ENCODE data around the gene CAMK2B. TPM values are rescaled to one million over a fixed set of nuclear protein-coding genes. Genes with fewer than 3 reads are reported as not detected.

CAMK2B gene
- total and polyA plus RNA-seq, 2 of the 13 experiments (the other 11 are each of a cell fraction or from before 2014, with no cell fraction given) = 0.27 to 0.48 TPM

GRCh38 chr7:44200699-44201461 lies 124.5 kb downstream of the CAMK2B start, which contains the start of gene YKT6 (continued):
- TF ChIP-seq DRAP1 (CRISPR knock-in tag; IDR thresholded peaks at IDR 0.05) (peak; percentile 73), TIGD3 (CRISPR knock-in tag; IDR thresholded peaks at IDR 0.05; ENCODE audit: borderline replicate concordance) (no peak), KLF6 (CRISPR knock-in tag; IDR thresholded peaks at IDR 0.05) (peak; percentile 65; the same call in 1 of the 2 replicates), MED1 (CRISPR knock-in tag; IDR thresholded peaks at IDR 0.05) (peak; percentile 66; the same call in 1 of the 2 replicates), THRA (CRISPR knock-in tag; IDR thresholded peaks at IDR 0.05; ENCODE audit: borderline replicate concordance) (peak; percentile 63; the same call in 1 of the 2 replicates), ZFP36L1 (CRISPR knock-in tag; IDR thresholded peaks at IDR 0.05) (0 out of 2 replicates have a peak, but pooled peaks have one; percentile 55), HMGA1 (CRISPR knock-in tag; conservative IDR thresholded peaks at IDR 0.05) (no peak), ARNTL (CRISPR knock-in tag; IDR thresholded peaks at IDR 0.05) (no peak), ZNF790 (CRISPR knock-in tag; IDR thresholded peaks at IDR 0.05; ENCODE audit: borderline replicate concordance) (no peak), ZMYM2 (CRISPR knock-in tag; IDR thresholded peaks at IDR 0.05) (no peak), ZSCAN25 (CRISPR knock-in tag; IDR thresholded peaks at IDR 0.05) (no peak), ZKSCAN5 (CRISPR knock-in tag; IDR thresholded peaks at IDR 0.05) (no peak), SIX4 (CRISPR knock-in tag; IDR thresholded peaks at IDR 0.05) (peak; percentile 89), MED8 (CRISPR knock-in tag; IDR thresholded peaks at IDR 0.05; ENCODE audit: insufficient replicate concordance) (peak; percentile 22)
- TF ChIP-seq, protein P1, sequence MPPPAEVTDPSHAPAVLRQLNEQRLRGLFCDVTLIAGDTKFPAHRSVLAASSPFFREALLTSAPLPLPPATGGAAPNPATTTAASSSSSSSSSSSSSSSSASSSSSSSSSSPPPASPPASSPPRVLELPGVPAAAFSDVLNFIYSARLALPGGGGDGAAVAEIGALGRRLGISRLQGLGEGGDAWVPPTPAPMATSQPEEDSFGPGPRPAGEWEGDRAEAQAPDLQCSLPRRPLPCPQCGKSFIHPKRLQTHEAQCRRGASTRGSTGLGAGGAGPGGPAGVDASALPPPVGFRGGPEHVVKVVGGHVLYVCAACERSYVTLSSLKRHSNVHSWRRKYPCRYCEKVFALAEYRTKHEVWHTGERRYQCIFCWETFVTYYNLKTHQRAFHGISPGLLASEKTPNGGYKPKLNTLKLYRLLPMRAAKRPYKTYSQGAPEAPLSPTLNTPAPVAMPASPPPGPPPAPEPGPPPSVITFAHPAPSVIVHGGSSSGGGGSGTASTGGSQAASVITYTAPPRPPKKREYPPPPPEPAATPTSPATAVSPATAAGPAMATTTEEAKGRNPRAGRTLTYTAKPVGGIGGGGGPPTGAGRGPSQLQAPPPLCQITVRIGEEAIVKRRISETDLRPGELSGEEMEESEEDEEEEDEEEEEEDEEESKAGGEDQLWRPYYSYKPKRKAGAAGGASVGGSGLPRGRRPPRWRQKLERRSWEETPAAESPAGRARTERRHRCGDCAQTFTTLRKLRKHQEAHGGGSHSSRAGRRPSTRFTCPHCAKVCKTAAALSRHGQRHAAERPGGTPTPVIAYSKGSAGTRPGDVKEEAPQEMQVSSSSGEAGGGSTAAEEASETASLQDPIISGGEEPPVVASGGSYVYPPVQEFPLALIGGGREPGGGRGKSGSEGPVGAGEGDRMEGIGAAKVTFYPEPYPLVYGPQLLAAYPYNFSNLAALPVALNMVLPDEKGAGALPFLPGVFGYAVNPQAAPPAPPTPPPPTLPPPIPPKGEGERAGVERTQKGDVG (CRISPR knock-in tag; IDR thresholded peaks at IDR 0.05; ENCODE audit: borderline replicate concordance) = no peak
- TF ChIP-seq, protein P2, sequence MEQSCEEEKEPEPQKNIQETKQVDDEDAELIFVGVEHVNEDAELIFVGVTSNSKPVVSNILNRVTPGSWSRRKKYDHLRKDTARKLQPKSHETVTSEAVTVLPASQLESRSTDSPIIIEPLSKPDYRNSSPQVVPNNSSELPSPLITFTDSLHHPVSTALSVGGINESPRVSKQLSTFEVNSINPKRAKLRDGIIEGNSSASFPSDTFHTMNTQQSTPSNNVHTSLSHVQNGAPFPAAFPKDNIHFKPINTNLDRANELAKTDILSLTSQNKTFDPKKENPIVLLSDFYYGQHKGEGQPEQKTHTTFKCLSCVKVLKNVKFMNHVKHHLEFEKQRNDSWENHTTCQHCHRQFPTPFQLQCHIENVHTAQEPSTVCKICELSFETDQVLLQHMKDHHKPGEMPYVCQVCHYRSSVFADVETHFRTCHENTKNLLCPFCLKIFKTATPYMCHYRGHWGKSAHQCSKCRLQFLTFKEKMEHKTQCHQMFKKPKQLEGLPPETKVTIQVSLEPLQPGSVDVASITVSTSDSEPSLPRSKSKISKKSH (CRISPR knock-in tag; IDR thresholded peaks at IDR 0.05; ENCODE audit: borderline replicate concordance) = no peak
- TF ChIP-seq, protein P3, sequence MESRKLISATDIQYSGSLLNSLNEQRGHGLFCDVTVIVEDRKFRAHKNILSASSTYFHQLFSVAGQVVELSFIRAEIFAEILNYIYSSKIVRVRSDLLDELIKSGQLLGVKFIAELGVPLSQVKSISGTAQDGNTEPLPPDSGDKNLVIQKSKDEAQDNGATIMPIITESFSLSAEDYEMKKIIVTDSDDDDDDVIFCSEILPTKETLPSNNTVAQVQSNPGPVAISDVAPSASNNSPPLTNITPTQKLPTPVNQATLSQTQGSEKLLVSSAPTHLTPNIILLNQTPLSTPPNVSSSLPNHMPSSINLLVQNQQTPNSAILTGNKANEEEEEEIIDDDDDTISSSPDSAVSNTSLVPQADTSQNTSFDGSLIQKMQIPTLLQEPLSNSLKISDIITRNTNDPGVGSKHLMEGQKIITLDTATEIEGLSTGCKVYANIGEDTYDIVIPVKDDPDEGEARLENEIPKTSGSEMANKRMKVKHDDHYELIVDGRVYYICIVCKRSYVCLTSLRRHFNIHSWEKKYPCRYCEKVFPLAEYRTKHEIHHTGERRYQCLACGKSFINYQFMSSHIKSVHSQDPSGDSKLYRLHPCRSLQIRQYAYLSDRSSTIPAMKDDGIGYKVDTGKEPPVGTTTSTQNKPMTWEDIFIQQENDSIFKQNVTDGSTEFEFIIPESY (CRISPR knock-in tag; IDR thresholded peaks at IDR 0.05) = no peak
